Endothelial cell of umbilical vein (primary cell): Measurements from ENCODE around the gene ACR. TPM values are rescaled to one million over a fixed set of nuclear protein-coding genes. Genes with fewer than 3 reads are reported as not detected.

Experiments
- BruUV-seq: library from RNA; stranded (reverse); fragments of 400-500 nt; replicated peaks from 2 replicates; lab custom pipeline; 2021; lab: Mats Ljungman, UMichigan
- CTCF ChIA-PET: fragments of 300-600, 350-600 bp; sonication (Branson Sonifier 250); formaldehyde crosslinking; loops from one replicate; lab custom pipeline; 2021; ENCODE audit warnings: antibody characterized with exemption, inconsistent platforms; lab: Charles Lee
- POLR2A ChIA-PET: fragments of 300-600, 350-600 bp; sonication (Branson Sonifier 250); formaldehyde crosslinking; loops from one replicate; lab custom pipeline; 2021; ENCODE audit warnings: antibody characterized with exemption, inconsistent platforms; lab: Charles Lee
- DNase-seq: peaks from one replicate; pipeline ENCODE4 v3.0.0-alpha.2; 2011; ENCODE audit warnings: low read depth, low spot score
- FAIRE-seq: peaks from 2 replicates; lab custom pipeline; 2011; peaks lifted over from hg19 to GRCh38; lab: Jason Lieb, UNC
- H2AFZ ChIP-seq: 2 replicates; pipeline ENCODE4 v1.6.0; 2012; ENCODE audit warnings: low read depth, low read length, control low read depth, inconsistent platforms
- H3K27ac ChIP-seq: 2 replicates; pipeline ENCODE4 v1.5.1; 2011; ENCODE audit warnings: low read depth, mild to moderate bottlenecking, control low read depth, low read length, moderate library complexity; ENCODE audit not compliant: insufficient read depth
- H3K27me3 ChIP-seq, 2 experiments: 2 replicates each; pipeline versions ENCODE4 v1.6.0 to v1.6.1; 2011; ENCODE audit warnings: low read length in 2 of 2, mixed read lengths in 1 of 2; ENCODE audit not compliant: control insufficient read depth in 2 of 2, insufficient read depth in 2 of 2
- H3K36me3 ChIP-seq, 2 experiments: 2 replicates in 1 of 2; 3 replicates in 1 of 2; pipeline ENCODE4 v1.5.1; 2011; ENCODE audit warnings: low read length in 2 of 2, mild to moderate bottlenecking in 1 of 2, moderate library complexity in 1 of 2; ENCODE audit not compliant: control insufficient read depth in 2 of 2, insufficient read depth in 2 of 2; ENCODE audit errors: extremely low read depth in 1 of 2
- H3K4me1 ChIP-seq: 3 replicates; pipeline ENCODE4 v1.5.1; 2011; ENCODE audit warnings: mild to moderate bottlenecking, low read length; ENCODE audit not compliant: control insufficient read depth, insufficient read depth; ENCODE audit errors: extremely low read depth
- H3K4me2 ChIP-seq: 2 replicates; pipeline ENCODE4 v1.6.1; 2011; ENCODE audit warnings: low read length, control low read depth, mixed read lengths; ENCODE audit not compliant: insufficient read depth
- H3K4me3 ChIP-seq, 3 experiments: fragments of 200-600 bp in 1 of 3; sonication (generic), shearing (Covaris generic) in 1 of 3; replicated peaks in 1 of 3; 2 replicates each; pipeline ENCODE4 v1.5.1; 2011 to 2016; ENCODE audit warnings: control low read depth in 3 of 3, low read length in 3 of 3, mild to moderate bottlenecking in 2 of 3, inconsistent platforms in 1 of 3, low read depth in 1 of 3, moderate library complexity in 1 of 3; ENCODE audit not compliant: insufficient read depth in 1 of 3
- H3K79me2 ChIP-seq: 2 replicates; pipeline ENCODE4 v1.6.0; 2012; ENCODE audit warnings: low read length, inconsistent platforms; ENCODE audit not compliant: control insufficient read depth, insufficient read depth
- H3K9ac ChIP-seq: replicated peaks from 2 replicates; pipeline ENCODE3; 2011; ENCODE audit warnings: low read length, control low read depth; ENCODE audit not compliant: insufficient read depth; ENCODE audit errors: extremely low read depth
- H3K9me1 ChIP-seq: replicated peaks from 3 replicates; pipeline ENCODE4 v1.6.0; 2011; ENCODE audit warnings: mild to moderate bottlenecking, low read length; ENCODE audit not compliant: control insufficient read depth, insufficient read depth; ENCODE audit errors: extremely low read depth
- H3K9me3 ChIP-seq: replicated peaks from 2 replicates; pipeline ENCODE4 v1.5.1; 2012; ENCODE audit warnings: low read length, inconsistent platforms; ENCODE audit not compliant: control insufficient read depth, insufficient read depth
- H4K20me1 ChIP-seq: replicated peaks from 2 replicates; pipeline ENCODE3; 2011; ENCODE audit warnings: mild to moderate bottlenecking, low read length; ENCODE audit not compliant: control insufficient read depth, insufficient read depth; ENCODE audit errors: extremely low read depth
- EZH2 ChIP-seq: IDR thresholded peaks from 2 replicates; pipeline ENCODE4 v1.6.1; 2012; ENCODE audit warnings: borderline replicate concordance, low read depth, mild to moderate bottlenecking, moderate library complexity, low read length, inconsistent platforms; ENCODE audit not compliant: severe bottlenecking
- FOS ChIP-seq: IDR thresholded peaks from 2 replicates; pipeline ENCODE4 v1.6.1; 2011; ENCODE audit warnings: mild to moderate bottlenecking, low read length, moderate library complexity, borderline replicate concordance; ENCODE audit not compliant: insufficient read depth
- GATA2 ChIP-seq: IDR thresholded peaks from 2 replicates; pipeline ENCODE4 v1.7.0; 2011; ENCODE audit warnings: low read depth, mild to moderate bottlenecking, moderate library complexity, mixed read lengths, low read length; ENCODE audit not compliant: insufficient read length, insufficient read depth
- JUN ChIP-seq: IDR thresholded peaks from 2 replicates; pipeline ENCODE4 v1.6.1; 2011; ENCODE audit warnings: borderline replicate concordance, low read depth; ENCODE audit not compliant: insufficient read length, insufficient read depth
- MAX ChIP-seq: IDR thresholded peaks from 2 replicates; pipeline ENCODE4 v1.6.1; 2011; ENCODE audit not compliant: insufficient read depth, insufficient read length
- MYC ChIP-seq: IDR thresholded peaks from one replicate; pipeline ENCODE4 v1.6.1; 2011; ENCODE audit warnings: mild to moderate bottlenecking, low read depth, low read length
- POLR2A ChIP-seq: IDR thresholded peaks from 2 replicates; pipeline ENCODE4 v1.6.1; 2012; ENCODE audit warnings: low read depth, mild to moderate bottlenecking, control low read depth, low read length
- POLR2AphosphoS5 ChIP-seq: IDR thresholded peaks from 2 replicates; pipeline ENCODE4 v1.6.1; 2012; ENCODE audit warnings: low read depth, mild to moderate bottlenecking, control low read depth, low read length, moderate library complexity; ENCODE audit not compliant: insufficient read depth
- dilution Hi-C: fragments of 300-500 bp; cut with MboI; formaldehyde crosslinking; loops from one replicate; pipeline ENCODE4 v1.15.0; 2019; ENCODE audit warnings: low sequenced_read_pairs; ENCODE audit not compliant: extremely low pct_ligation_motif_present
- intact Hi-C: fragments of 100-400 bp; cut with micrococcal nuclease; formaldehyde crosslinking; loops from one replicate; pipeline ENCODE4 v1.10.0; 2022
- polyA plus RNA-seq, 4 experiments: library from polyadenylated mRNA; depleted of rRNA in 3 of 4; stranded (reverse) in 3 of 4; unstranded in 1 of 4; fragments of >200 nt; gene quantifications; 2 replicates each; pipeline versions ENCODE4 v1.2.1 to v1.2.3, GENCODE V29; 2011 to 2012; ENCODE audit warnings: missing spikeins in 1 of 4
- total RNA-seq: library from RNA; stranded (reverse); gene quantifications from 2 replicates; pipeline ENCODE4 v1.2.3, GENCODE V29; 2021
- TF ChIP-seq, protein P1 (sequence below), 2 donors: IDR thresholded peaks; 1 replicate in 1 of 2; 2 replicates in 1 of 2; pipeline ENCODE4 v1.5.1; 2011; ENCODE audit warnings: low read length in 2 of 2, mild to moderate bottlenecking in 2 of 2, moderate library complexity in 2 of 2, control low read depth in 1 of 2, inconsistent platforms in 1 of 2, low read depth in 1 of 2; ENCODE audit not compliant: insufficient read depth in 1 of 2; ENCODE audit errors: extremely low read depth in 1 of 2

ACR gene
- total and polyA plus RNA-seq, 2 donors (not counting 3 experiments of a cell fraction or from before 2014, with no cell fraction given), result 0.91 to 4.1 TPM

DNA sequence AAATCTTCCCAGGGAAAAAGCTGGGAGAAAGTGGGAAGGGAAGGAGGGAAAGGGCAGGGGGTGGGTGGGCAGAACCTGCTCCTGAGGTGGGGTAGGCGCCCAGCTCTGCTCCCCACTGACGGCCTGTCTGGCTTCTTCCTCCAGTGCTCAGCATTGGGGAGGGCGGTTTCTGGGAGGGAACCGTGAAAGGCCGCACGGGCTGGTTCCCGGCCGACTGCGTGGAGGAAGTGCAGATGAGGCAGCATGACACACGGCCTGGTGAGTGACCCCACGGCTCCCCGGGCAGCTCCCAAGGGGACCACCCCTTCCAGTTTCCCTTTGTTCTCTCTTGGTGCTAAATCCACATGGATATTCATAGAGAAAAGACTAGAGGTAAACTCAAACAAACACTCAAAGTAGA is 39.5 kb upstream of the ACR start:
- peaks cover 92% of the 10 kb centered on the region for H3K79me2 ChIP-seq
- CTCF ChIA-PET, result interaction anchor here (2.5 kb wide), 1 partner anchor 78 kb away, joined by 12 read pairs; no protein-coding TSS in a partner anchor
- no peaks in the 10 kb centered on the region for H3K9me3 ChIP-seq
- H3K4me1 ChIP-seq, result peaks cover 8% of the 10 kb centered on the region
- no peaks in the 10 kb centered on the region for H3K27me3 ChIP-seq
- TF ChIP-seq FOS (no peak), MAX (no peak), POLR2AphosphoS5 (no peak), EZH2 (no peak), GATA2 (no peak), MYC (no peak), POLR2A (no peak), JUN (no peak)
- TF ChIP-seq, protein P1, sequence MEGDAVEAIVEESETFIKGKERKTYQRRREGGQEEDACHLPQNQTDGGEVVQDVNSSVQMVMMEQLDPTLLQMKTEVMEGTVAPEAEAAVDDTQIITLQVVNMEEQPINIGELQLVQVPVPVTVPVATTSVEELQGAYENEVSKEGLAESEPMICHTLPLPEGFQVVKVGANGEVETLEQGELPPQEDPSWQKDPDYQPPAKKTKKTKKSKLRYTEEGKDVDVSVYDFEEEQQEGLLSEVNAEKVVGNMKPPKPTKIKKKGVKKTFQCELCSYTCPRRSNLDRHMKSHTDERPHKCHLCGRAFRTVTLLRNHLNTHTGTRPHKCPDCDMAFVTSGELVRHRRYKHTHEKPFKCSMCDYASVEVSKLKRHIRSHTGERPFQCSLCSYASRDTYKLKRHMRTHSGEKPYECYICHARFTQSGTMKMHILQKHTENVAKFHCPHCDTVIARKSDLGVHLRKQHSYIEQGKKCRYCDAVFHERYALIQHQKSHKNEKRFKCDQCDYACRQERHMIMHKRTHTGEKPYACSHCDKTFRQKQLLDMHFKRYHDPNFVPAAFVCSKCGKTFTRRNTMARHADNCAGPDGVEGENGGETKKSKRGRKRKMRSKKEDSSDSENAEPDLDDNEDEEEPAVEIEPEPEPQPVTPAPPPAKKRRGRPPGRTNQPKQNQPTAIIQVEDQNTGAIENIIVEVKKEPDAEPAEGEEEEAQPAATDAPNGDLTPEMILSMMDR (IDR thresholded peaks at IDR 0.05; ENCODE audit: extremely low read depth in 1 of 2, insufficient read depth in 1 of 2, low read depth in 1 of 2, low read length in 2 of 2), result no peak
- H3K9me1 ChIP-seq, result no peaks in the 10 kb centered on the region
- BruUV-seq, result no TSS peak
- intact Hi-C loops, result no loop called here
- dilution Hi-C loops, result no loop called here
- no peak overlapping the region for H3K4me3 ChIP-seq
- no peak overlapping the region for H3K9ac ChIP-seq
- H3K4me2 ChIP-seq, result no peak overlapping the region
- H3K36me3 ChIP-seq, result peaks cover 51 to 79% of the 10 kb centered on the region in 2 experiments
- no peak overlapping the region for H2AFZ ChIP-seq
- DNase-seq, result no peak
- FAIRE-seq, result peak; percentile 66
- peaks cover 1% of the 10 kb centered on the region for H4K20me1 ChIP-seq
- no peak overlapping the region for H3K27ac ChIP-seq
- POLR2A ChIA-PET, result no interaction called here
